ENCODE measurements around the gene CHSY1.

GRCh38 chr15:101225658-101226057 is 26.2 kb downstream of the CHSY1 start:
- TF ChIP-seq CTCF (IDR thresholded peaks at IDR 0.05): no peak
- no peak for TF ChIP-seq POLR2A (IDR thresholded peaks at IDR 0.05; ENCODE audit: low read length)
- TF ChIP-seq USF2 (IDR thresholded peaks at IDR 0.05): no peak

Data from A549 (cell line).